B cell (primary cell): ENCODE results near the gene TMEM151A. TPM values are rescaled to one million over a fixed set of nuclear protein-coding genes. Genes with fewer than 3 reads are reported as not detected.

Experiments used
- ATAC-seq: fragments of 200-7000 bp; cut with Tn5 transposase; one replicate; pipeline ENCODE4 v1.10.0; 2021; ENCODE audit warnings: low read depth, mild to moderate bottlenecking, moderate number of reproducible peaks, moderate library complexity
- CTCF ChIA-PET: fragments of 350-600 bp; sonication (Branson Sonifier 250); formaldehyde crosslinking; loops from one replicate; lab custom pipeline; 2021; ENCODE audit warnings: antibody characterized with exemption, inconsistent platforms; lab: Charles Lee
- POLR2A ChIA-PET: fragments of 350-600 bp; sonication (Branson Sonifier 250); formaldehyde crosslinking; loops from one replicate; lab custom pipeline; 2021; ENCODE audit warnings: antibody characterized with exemption; lab: Charles Lee
- DNase-seq: peaks from one replicate; pipeline ENCODE4 v3.0.0; 2013
- H2AFZ ChIP-seq: 2 replicates; pipeline ENCODE4 v1.6.1; 2012; ENCODE audit warnings: mild to moderate bottlenecking, low read depth, low read length; ENCODE audit not compliant: insufficient read depth, poor library complexity, severe bottlenecking
- H3K27ac ChIP-seq, 2 donors: 1 replicate in 1 of 2; 2 replicates in 1 of 2; pipeline ENCODE4 v1.5.1; 2012 to 2013; ENCODE audit warnings: low read length in 2 of 2, mild to moderate bottlenecking in 2 of 2, moderate library complexity in 1 of 2
- H3K27me3 ChIP-seq, 4 experiments: fragments of 200-600 bp in 1 of 4; sonication (generic) in 1 of 4; replicated peaks in 1 of 4; 1 replicate in 2 of 4; 2 replicates in 2 of 4; pipeline versions ENCODE4 v1.6.1 to v1.7.0; 2013 to 2016; ENCODE audit warnings: low read length in 3 of 4, mild to moderate bottlenecking in 2 of 4, mixed read lengths in 1 of 4, moderate library complexity in 1 of 4; ENCODE audit not compliant: insufficient read depth in 4 of 4, control insufficient read depth in 3 of 4; ENCODE audit errors: control extremely low read depth in 1 of 4
- H3K36me3 ChIP-seq, 2 experiments: replicated peaks in 1 of 2; 1 replicate in 1 of 2; 2 replicates in 1 of 2; pipeline versions ENCODE4 v1.6.1 to v1.7.1; 2013; ENCODE audit warnings: low read length in 1 of 2; ENCODE audit not compliant: insufficient read depth in 2 of 2, control insufficient read depth in 1 of 2; ENCODE audit errors: control extremely low read depth in 1 of 2, extremely low read depth in 1 of 2
- H3K4me1 ChIP-seq, 2 donors: fragments of 200-600 bp in 1 of 2; sonication (generic) in 1 of 2; 1 replicate in 1 of 2; 2 replicates in 1 of 2; pipeline versions ENCODE4 v1.5.1 to v1.6.1; 2013 to 2017; ENCODE audit warnings: low read length in 2 of 2; ENCODE audit not compliant: control insufficient read depth in 2 of 2, insufficient read depth in 2 of 2
- H3K4me2 ChIP-seq: replicated peaks from 2 replicates; pipeline ENCODE3; 2012; ENCODE audit warnings: mild to moderate bottlenecking, low read depth, low read length; ENCODE audit not compliant: poor library complexity, severe bottlenecking
- H3K4me3 ChIP-seq, 5 experiments: fragments of 200-600 bp in 1 of 5; sonication (generic) in 1 of 5; 1 replicate in 3 of 5; 2 replicates in 2 of 5; pipeline versions ENCODE4 v1.5.1 to v1.7.0; 2011 to 2016; ENCODE audit warnings: low read length in 4 of 5, mild to moderate bottlenecking in 4 of 5, low read depth in 2 of 5, control low read depth in 1 of 5, moderate library complexity in 1 of 5; ENCODE audit not compliant: insufficient read depth in 1 of 5; ENCODE audit errors: control extremely low read depth in 1 of 5, extremely low read depth in 1 of 5
- H3K79me2 ChIP-seq: fragments of 200-600 bp; sonication (generic); one replicate; pipeline ENCODE4 v1.6.0; 2016; ENCODE audit warnings: low read length; ENCODE audit not compliant: control insufficient read depth, insufficient read depth
- H3K9ac ChIP-seq: fragments of 200-600 bp; sonication (generic); 2 replicates; pipeline ENCODE4 v1.6.1; 2017; ENCODE audit warnings: mild to moderate bottlenecking, low read length, moderate library complexity
- H3K9me3 ChIP-seq, 3 donors: one replicate each; pipeline versions ENCODE4 v1.6.1 to v1.7.1; 2013; ENCODE audit warnings: low read length in 2 of 3; ENCODE audit not compliant: control insufficient read depth in 2 of 3, insufficient read depth in 1 of 3; ENCODE audit errors: control extremely low read depth in 1 of 3
- H4K20me1 ChIP-seq: 2 replicates; pipeline ENCODE4 v1.6.0; 2012; ENCODE audit warnings: mild to moderate bottlenecking, low read length; ENCODE audit not compliant: insufficient read depth, control insufficient read depth, poor library complexity, severe bottlenecking
- H3K27ac Mint-ChIP-seq: one replicate; pipeline ENCODE4 v1.8.0; 2021; ENCODE audit warnings: mixed read lengths
- H3K27me3 Mint-ChIP-seq: one replicate; pipeline ENCODE4 v1.8.0; 2021; ENCODE audit warnings: mixed read lengths
- H3K4me1 Mint-ChIP-seq: one replicate; pipeline ENCODE4 v1.8.0; 2021; ENCODE audit warnings: mixed read lengths
- H3K4me3 Mint-ChIP-seq: one replicate; pipeline ENCODE4 v1.8.0; 2021; ENCODE audit warnings: mixed read lengths
- H3K9me3 Mint-ChIP-seq: one replicate; pipeline ENCODE4 v1.8.0; 2022; ENCODE audit warnings: mixed read lengths; ENCODE audit not compliant: insufficient read depth
- EZH2 ChIP-seq: IDR thresholded peaks from 2 replicates; pipeline ENCODE4 v1.6.1; 2012; ENCODE audit warnings: borderline replicate concordance, low read depth, mild to moderate bottlenecking, moderate library complexity, low read length; ENCODE audit not compliant: insufficient read depth, poor library complexity, severe bottlenecking
- WGBS: methylation state at CpG from one replicate; pipeline ENCODE4 v1.1.5; 2013; ENCODE audit warnings: missing lambda C conversion rate; ENCODE audit not compliant: insufficient coverage; 5-methylcytosine and 5-hydroxymethylcytosine counted together
- intact Hi-C: fragments of 100-400 bp; cut with micrococcal nuclease; formaldehyde crosslinking; loops from one replicate; pipeline ENCODE4 v1.10.0; 2022
- polyA plus RNA-seq: library from polyadenylated mRNA; depleted of rRNA; stranded (reverse); fragments of >200 nt; gene quantifications from 2 replicates; pipeline ENCODE4 v1.2.3, GENCODE V29; 2012
- total RNA-seq, 2 donors: library from RNA; stranded (reverse); fragments of 120-200 nt in 1 of 2; gene quantifications; 1 replicate in 1 of 2; 2 replicates in 1 of 2; pipeline versions ENCODE4 v1.2.3 to v1.2.4, GENCODE V29; 2013 to 2022
- TF ChIP-seq, protein P1 (sequence below): fragments of 200-600 bp; IDR thresholded peaks from one replicate; pipeline ENCODE4 v1.8.0; 2022; ENCODE audit warnings: antibody characterized with exemption, mild to moderate bottlenecking

The TMEM151A gene
- total and polyA plus RNA-seq, 2 donors (not counting 1 experiment from before 2014, with no cell fraction given): 0.17 to 1.1 TPM

DNA sequence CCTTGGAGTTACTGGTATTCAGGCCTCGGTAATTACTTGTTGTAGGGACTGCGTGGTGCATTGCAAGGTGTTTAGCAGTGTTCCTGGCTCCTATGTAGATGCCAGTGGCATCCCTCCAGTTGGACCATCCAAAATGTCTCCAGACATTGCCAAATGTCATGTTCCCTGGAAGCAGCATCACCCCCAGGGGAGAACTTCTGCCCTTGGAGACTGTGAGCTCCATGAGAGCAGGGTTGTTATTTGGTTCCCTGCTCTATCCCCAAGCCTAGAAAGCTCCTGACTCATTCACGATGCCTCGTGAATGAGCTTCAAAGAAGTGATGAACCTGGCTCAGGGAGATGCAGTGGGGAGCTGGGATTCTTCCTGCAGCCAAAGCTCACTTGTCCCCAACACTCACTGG, 29.9 kb downstream of the TMEM151A start:
- peaks cover 27 to 37% of the 10 kb centered on the region in 2 donors for H3K4me1 ChIP-seq
- Mint-ChIP-seq H3K4me3 (no peak overlapping the region), H3K9me3 (no peaks in the 10 kb centered on the region), H3K4me1 (peaks cover 28% of the 10 kb centered on the region), H3K27ac (no peak overlapping the region), H3K27me3 (no peaks in the 10 kb centered on the region)
- intact Hi-C loops: no loop called here
- CTCF ChIA-PET: interaction anchor here (1.4 to 1.8 kb wide), 2 partner anchors 9 to 10 kb away, joined by 5 to 22 read pairs; no protein-coding TSS in a partner anchor
- H4K20me1 ChIP-seq: no peaks in the 10 kb centered on the region
- no peaks in the 10 kb centered on the region for H3K27me3 ChIP-seq
- no peak overlapping the region for H3K4me2 ChIP-seq
- WGBS: 100% methylated on average over 3 of the region's 4 CpGs
- no peak overlapping the region for H2AFZ ChIP-seq
- ATAC-seq (no peak), DNase-seq (no peak)
- no peak for TF ChIP-seq EZH2
- TF ChIP-seq, protein P1, sequence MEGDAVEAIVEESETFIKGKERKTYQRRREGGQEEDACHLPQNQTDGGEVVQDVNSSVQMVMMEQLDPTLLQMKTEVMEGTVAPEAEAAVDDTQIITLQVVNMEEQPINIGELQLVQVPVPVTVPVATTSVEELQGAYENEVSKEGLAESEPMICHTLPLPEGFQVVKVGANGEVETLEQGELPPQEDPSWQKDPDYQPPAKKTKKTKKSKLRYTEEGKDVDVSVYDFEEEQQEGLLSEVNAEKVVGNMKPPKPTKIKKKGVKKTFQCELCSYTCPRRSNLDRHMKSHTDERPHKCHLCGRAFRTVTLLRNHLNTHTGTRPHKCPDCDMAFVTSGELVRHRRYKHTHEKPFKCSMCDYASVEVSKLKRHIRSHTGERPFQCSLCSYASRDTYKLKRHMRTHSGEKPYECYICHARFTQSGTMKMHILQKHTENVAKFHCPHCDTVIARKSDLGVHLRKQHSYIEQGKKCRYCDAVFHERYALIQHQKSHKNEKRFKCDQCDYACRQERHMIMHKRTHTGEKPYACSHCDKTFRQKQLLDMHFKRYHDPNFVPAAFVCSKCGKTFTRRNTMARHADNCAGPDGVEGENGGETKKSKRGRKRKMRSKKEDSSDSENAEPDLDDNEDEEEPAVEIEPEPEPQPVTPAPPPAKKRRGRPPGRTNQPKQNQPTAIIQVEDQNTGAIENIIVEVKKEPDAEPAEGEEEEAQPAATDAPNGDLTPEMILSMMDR: no peak
- H3K9me3 ChIP-seq: no peaks in the 10 kb centered on the region
- POLR2A ChIA-PET: no interaction called here
- H3K9ac ChIP-seq: no peak overlapping the region
- H3K27ac ChIP-seq: no peak overlapping the region
- no peaks in the 10 kb centered on the region for H3K79me2 ChIP-seq
- no peaks in the 10 kb centered on the region for H3K36me3 ChIP-seq
- no peak overlapping the region for H3K4me3 ChIP-seq

- POLR2A ChIA-PET: no interaction called here
Measured at GRCh38 chr11:66322732-66323427, 31.2 kb downstream of the TMEM151A start.

More at GRCh38 chr11:66322732-66323427, 31.2 kb downstream of the TMEM151A start:
- Histone ChIP-seq H3K9ac (no peak overlapping the region), H4K20me1 (no peaks in the 10 kb centered on the region), H3K79me2 (no peaks in the 10 kb centered on the region), H3K4me2 (no peak overlapping the region), H3K27me3 (no peaks in the 10 kb centered on the region), H2AFZ (no peak overlapping the region), H3K27ac (no peak overlapping the region), H3K36me3 (no peaks in the 10 kb centered on the region), H3K9me3 (no peaks in the 10 kb centered on the region), H3K4me3 (no peak overlapping the region), H3K4me1 (peaks cover 21 to 31% of the 10 kb centered on the region in 2 donors)
- Mint-ChIP-seq H3K27ac (peak overlapping the region; percentile 16), H3K27me3 (no peaks in the 10 kb centered on the region), H3K9me3 (no peaks in the 10 kb centered on the region), H3K4me3 (no peak overlapping the region), H3K4me1 (peaks cover 25% of the 10 kb centered on the region)
- no peak for ATAC-seq
- no peak for TF ChIP-seq EZH2
- TF ChIP-seq, protein P1: no peak
- intact Hi-C loops: no loop called here
- DNase-seq: no peak
- 95% methylated on average over 11 of the region's 11 CpGs for WGBS
- CTCF ChIA-PET: interaction anchor here (1.4 to 1.8 kb wide), 2 partner anchors 8 to 11 kb away, joined by 5 to 22 read pairs; no protein-coding TSS in a partner anchor
